AG04449 (cell line): ENCODE measurements around the gene TUBAL3.
A peak's percentile ranks its signal among the peaks of the same experiment; 100 is the strongest.

ENCODE experiments used
- CTCF ChIA-PET: fragments of 350-600 bp; formaldehyde crosslinking; extraction: SDS; loops from one replicate; lab custom pipeline; 2021; ENCODE audit warnings: antibody characterized with exemption; lab: Yijun Ruan, JAX
- POLR2A ChIA-PET: fragments of 400-600, 350-600 bp; formaldehyde crosslinking; extraction: SDS; loops from one replicate; lab custom pipeline; 2020; ENCODE audit warnings: antibody characterized with exemption, inconsistent platforms; lab: Yijun Ruan, JAX
- DNase-seq: peaks from one replicate; pipeline ENCODE4 v3.0.0-alpha.2; 2010; ENCODE audit warnings: low read depth, low spot score
- H3K4me3 ChIP-seq: 2 replicates; pipeline ENCODE4 v1.5.1; 2011; ENCODE audit warnings: low read depth, mild to moderate bottlenecking, control low read depth, low read length
- CTCF ChIP-seq: IDR thresholded peaks from one replicate; pipeline ENCODE4 v1.5.1; 2011; ENCODE audit warnings: mild to moderate bottlenecking, moderate library complexity, low read length, control low read depth, inconsistent platforms; ENCODE audit not compliant: insufficient read depth; ENCODE audit errors: missing control alignments

TUBAL3 gene

GRCh38 chr10:5448333-5449001 lies 43.8 kb upstream of the TUBAL3 start:
- ChIA-PET POLR2A (interaction anchor here (1.0 to 3.2 kb wide), 2 partner anchors 147 to 174 kb away, joined by 5 to 52 read pairs; no protein-coding TSS in a partner anchor), CTCF (interaction anchor here (1.2 to 18.8 kb wide), 9 partner anchors 13 to 196 kb away, joined by 3 to 1068 read pairs (median 4); no protein-coding TSS in a partner anchor)
- H3K4me3 ChIP-seq = peak overlapping the region; percentile 78
- TF ChIP-seq CTCF = no peak
- no peak for DNase-seq

GRCh38 chr10:5447611-5448071 lies 43.0 kb upstream of the TUBAL3 start:
- CTCF ChIA-PET = interaction anchor here (1.1 to 18.8 kb wide), 10 partner anchors 12 to 630 kb away, joined by 3 to 1068 read pairs (median 4); no protein-coding TSS in a partner anchor
- TF ChIP-seq CTCF = no peak
- DNase-seq = no peak

GRCh38 chr10:5447056-5447455 lies 42.4 kb upstream of the TUBAL3 start:
- ChIA-PET CTCF (interaction anchor here (0.9 to 18.8 kb wide), 9 partner anchors 12 to 634 kb away, joined by 3 to 1068 read pairs (median 4); no protein-coding TSS in a partner anchor), POLR2A (interaction anchor here (0.6 to 3.2 kb wide), 12 partner anchors 17 to 443 kb away, joined by 3 to 52 read pairs (median 4); partner anchors contain the start of genes ANKRD16 and FBH1)
- no peak for DNase-seq
- H3K4me3 ChIP-seq = peak overlapping the region; percentile 78
- no peak for TF ChIP-seq CTCF

More at GRCh38 chr10:5447611-5448071, 43.0 kb upstream of the TUBAL3 start:
- POLR2A ChIA-PET = interaction anchor here (0.6 to 3.2 kb wide), 4 partner anchors 100 to 175 kb away, joined by 3 to 52 read pairs (median 4); no protein-coding TSS in a partner anchor
- peak overlapping the region; percentile 78 for H3K4me3 ChIP-seq

- TF ChIP-seq CTCF = no peak
- POLR2A ChIA-PET = interaction anchor here (0.5 to 3.2 kb wide), 21 partner anchors 17 to 443 kb away, joined by 3 to 52 read pairs (median 4); partner anchors contain the start of genes ANKRD16 and FBH1
- no peak for DNase-seq
- H3K4me3 ChIP-seq = peak overlapping the region; percentile 78
- CTCF ChIA-PET = interaction anchor here (0.8 to 18.8 kb wide), 6 partner anchors 13 to 633 kb away, joined by 3 to 1068 read pairs (median 4); no protein-coding TSS in a partner anchor
Measured at GRCh38 chr10:5446390-5446926, 41.8 kb upstream of the TUBAL3 start.

GRCh38 chr10:5445006-5445405 lies 40.4 kb upstream of the TUBAL3 start:
- H3K4me3 ChIP-seq = no peak overlapping the region
- ChIA-PET POLR2A (no interaction called here), CTCF (interaction anchor here (0.7 to 18.8 kb wide), 7 partner anchors 10 to 630 kb away, joined by 3 to 1068 read pairs (median 10); no protein-coding TSS in a partner anchor)
- no peak for DNase-seq
- TF ChIP-seq CTCF = no peak

- CTCF ChIA-PET = interaction anchor here (0.7 to 18.8 kb wide), 10 partner anchors 10 to 629 kb away, joined by 3 to 1068 read pairs (median 12); no protein-coding TSS in a partner anchor
- no peak for DNase-seq
- POLR2A ChIA-PET = no interaction called here
Measured at GRCh38 chr10:5443429-5443828, 38.8 kb upstream of the TUBAL3 start.

More at GRCh38 chr10:5443429-5443828, 38.8 kb upstream of the TUBAL3 start:
- H3K4me3 ChIP-seq = no peak overlapping the region
- TF ChIP-seq CTCF = no peak
